Muscle of leg (tissue), 11 donors: ENCODE data around the gene KLKB1. TPM values are rescaled to one million over a fixed set of nuclear protein-coding genes. Genes with fewer than 3 reads are reported as not detected.

ENCODE experiments used
- DNase-seq: peaks from one replicate; pipeline ENCODE4 v3.0.0; 2013
- H3K27ac ChIP-seq: one replicate; pipeline ENCODE4 v1.5.1; 2013; ENCODE audit warnings: mild to moderate bottlenecking, low read length, control low read depth
- H3K27me3 ChIP-seq: one replicate; pipeline ENCODE4 v1.6.1; 2013; ENCODE audit warnings: low read length; ENCODE audit not compliant: control insufficient read depth, insufficient read depth
- H3K36me3 ChIP-seq: one replicate; pipeline ENCODE4 v1.6.1; 2013; ENCODE audit warnings: low read length; ENCODE audit not compliant: control insufficient read depth, insufficient read depth
- H3K4me1 ChIP-seq: one replicate; pipeline ENCODE4 v1.6.1; 2013; ENCODE audit warnings: low read length; ENCODE audit not compliant: control insufficient read depth, insufficient read depth
- H3K4me3 ChIP-seq: one replicate; pipeline ENCODE4 v1.5.1; 2013; ENCODE audit warnings: low read length, control low read depth
- H3K9me3 ChIP-seq: replicated peaks from 2 replicates; pipeline ENCODE4 v1.6.1; 2013; ENCODE audit warnings: low read depth, low read length; ENCODE audit not compliant: control insufficient read depth
- whole genome bisulfite sequencing: methylation state at CpG from one replicate; pipeline ENCODE4 v1.1.5; 2013; ENCODE audit warnings: missing lambda C conversion rate; ENCODE audit not compliant: insufficient coverage; 5-methylcytosine and 5-hydroxymethylcytosine counted together
- polyA plus RNA-seq, 8 donors: library from polyadenylated mRNA; unstranded; fragments of 120-200 nt; gene quantifications; one replicate each; pipeline versions ENCODE4 v1.2.1 to v1.2.3, GENCODE V29; 2013; ENCODE audit warnings: inconsistent platforms in 1 of 8, low replicate concordance in 1 of 8; ENCODE audit not compliant: insufficient read length in 8 of 8, insufficient read depth in 1 of 8
- total RNA-seq: library from RNA; stranded (reverse); fragments of 120-200 nt; gene quantifications from one replicate; pipeline ENCODE4 v1.2.4, GENCODE V29; 2013

The KLKB1 gene
- total and polyA plus RNA-seq, 9 donors, result 0.09 to 0.71 (median 0.21) TPM

- peak; percentile 68 for DNase-seq
- Histone ChIP-seq H3K4me1 (no peaks in the 10 kb centered on the region), H3K27ac (no peak overlapping the region), H3K27me3 (peaks cover 5% of the 10 kb centered on the region), H3K9me3 (no peaks in the 10 kb centered on the region), H3K36me3 (no peaks in the 10 kb centered on the region), H3K4me3 (no peak overlapping the region)
- WGBS, result 9% methylated on average over 6 of the region's 13 CpGs
Measured at GRCh38 chr4:186304866-186305505, 77.7 kb downstream of the KLKB1 start.

- Histone ChIP-seq H3K36me3 (no peaks in the 10 kb centered on the region), H3K4me1 (no peaks in the 10 kb centered on the region), H3K27ac (no peak overlapping the region), H3K4me3 (no peak overlapping the region), H3K9me3 (no peaks in the 10 kb centered on the region), H3K27me3 (peaks cover 5% of the 10 kb centered on the region)
- 0% methylated on average over 1 of the region's 4 CpGs for WGBS
- peak; percentile 55 for DNase-seq
Measured at GRCh38 chr4:186307497-186307896, 80.2 kb downstream of the KLKB1 start.

GRCh38 chr4:186307916-186308315, 80.6 kb downstream of the KLKB1 start:
- peaks cover 5% of the 10 kb centered on the region for H3K27me3 ChIP-seq

More at GRCh38 chr4:186307916-186308315, 80.6 kb downstream of the KLKB1 start:
- DNase-seq, result no peak
- Histone ChIP-seq H3K4me3 (no peak overlapping the region), H3K4me1 (no peaks in the 10 kb centered on the region), H3K9me3 (no peaks in the 10 kb centered on the region), H3K36me3 (no peaks in the 10 kb centered on the region), H3K27ac (no peak overlapping the region)
- WGBS, result 10% methylated on average over 2 of the region's 3 CpGs

Other genes with a start within 250 kb of the KLKB1 start
- 1.6 TPM for gene TLR3, start 158.4 kb upstream of the KLKB1 start, total RNA-seq
- 1 to 10 TPM in 4 of 8 donors, under 1 TPM in 4; 0.69 to 1.5 (median 1.0) TPM for gene TLR3, start 158.4 kb upstream of the KLKB1 start, polyA plus RNA-seq
- gene FAM149A, start 122.8 kb upstream of the KLKB1 start, total RNA-seq, result 9.4 TPM
- gene FAM149A, start 122.8 kb upstream of the KLKB1 start, polyA plus RNA-seq, result 10 to 100 TPM in 1 of 8 donors, 1 to 10 TPM in 7; 5.3 to 10.2 (median 7.3) TPM
- 3.9 TPM for gene CYP4V2, start 35.9 kb upstream of the KLKB1 start, total RNA-seq
- gene CYP4V2, start 35.9 kb upstream of the KLKB1 start, polyA plus RNA-seq, result 1 to 10 TPM; 2.9 to 8.1 (median 4.7) TPM
- gene F11, start 38.7 kb downstream of the KLKB1 start, total RNA-seq, result not detected
- gene F11, start 38.7 kb downstream of the KLKB1 start, polyA plus RNA-seq, result under 1 TPM in 2 of 8 donors, not detected in 6; 0.20 to 0.41 TPM